SIG-M5 (cell line): Measurements from ENCODE around the gene PPP1R26.
"Not testable (repeated sequence)": the region's sequence is repeated elsewhere in the genome, so short reads cannot be mapped to it uniquely, and the experiment has no call there.

ENCODE experiments used
- DNase-seq: peaks from one replicate; lab custom pipeline; 2025; lab: John Stamatoyannopoulos, UW

PPP1R26 gene

DNA sequence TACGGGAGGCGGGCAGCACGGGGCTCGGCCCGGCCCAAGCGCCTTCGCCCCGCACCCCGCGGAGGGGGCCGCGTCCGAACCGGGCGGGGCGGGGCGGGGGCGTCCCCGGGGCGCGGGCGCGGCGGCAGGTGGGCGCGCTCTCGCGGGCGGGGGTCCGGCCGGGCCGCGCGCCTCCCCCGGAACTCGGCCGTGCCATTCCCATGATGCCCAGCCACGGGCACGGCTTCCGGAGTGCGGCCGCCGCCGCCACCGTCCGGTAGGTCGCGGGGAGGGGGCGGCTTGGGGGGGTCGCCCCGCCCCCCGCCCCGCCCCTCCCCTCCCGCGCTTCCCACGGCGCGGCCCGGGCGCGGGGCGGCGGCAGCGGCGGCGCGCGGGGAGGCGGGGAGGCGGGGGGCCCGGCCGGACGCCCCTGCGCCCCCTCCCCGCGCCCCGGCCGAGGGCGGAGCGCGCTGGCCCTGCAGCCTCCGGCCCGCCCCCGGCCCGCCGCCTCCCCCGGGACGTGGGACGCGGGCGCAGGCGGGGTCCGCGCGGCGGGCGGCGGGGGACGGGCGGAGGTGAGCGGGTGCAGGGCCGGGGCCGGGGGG, at the start of gene PPP1R26:
TSS of gene PPP1R26 (plus strand) at position 314 of the 584 bp plus-strand sequence. CDS start 4,729 bp downstream, outside the sequence.
- DNase-seq, result no peak

GRCh38 chr9:135437259-135437658, 42.3 kb upstream of the PPP1R26 start:
- DNase-seq, result no peak

DNA sequence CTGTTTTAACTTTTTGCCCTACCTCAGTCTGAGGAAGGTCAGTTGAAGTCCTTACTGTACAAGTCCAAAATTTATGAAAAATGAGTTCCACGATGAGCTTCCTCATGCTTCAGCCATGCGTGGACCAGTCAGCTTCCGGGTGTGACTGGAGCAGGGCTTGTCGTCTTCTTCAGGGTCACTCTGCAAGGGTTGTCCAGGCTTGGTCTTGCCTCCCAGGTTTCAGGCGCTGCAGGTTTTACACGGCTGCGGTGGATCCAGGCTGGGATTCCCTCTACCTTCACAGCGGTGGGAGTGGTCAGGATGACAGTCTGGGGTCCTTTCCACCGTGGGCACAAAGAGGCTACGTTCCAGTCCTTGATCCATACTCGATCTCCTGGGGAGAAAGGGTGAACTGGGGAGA, 41.9 kb upstream of the PPP1R26 start:
- not testable (repeated sequence) for DNase-seq

DNA sequence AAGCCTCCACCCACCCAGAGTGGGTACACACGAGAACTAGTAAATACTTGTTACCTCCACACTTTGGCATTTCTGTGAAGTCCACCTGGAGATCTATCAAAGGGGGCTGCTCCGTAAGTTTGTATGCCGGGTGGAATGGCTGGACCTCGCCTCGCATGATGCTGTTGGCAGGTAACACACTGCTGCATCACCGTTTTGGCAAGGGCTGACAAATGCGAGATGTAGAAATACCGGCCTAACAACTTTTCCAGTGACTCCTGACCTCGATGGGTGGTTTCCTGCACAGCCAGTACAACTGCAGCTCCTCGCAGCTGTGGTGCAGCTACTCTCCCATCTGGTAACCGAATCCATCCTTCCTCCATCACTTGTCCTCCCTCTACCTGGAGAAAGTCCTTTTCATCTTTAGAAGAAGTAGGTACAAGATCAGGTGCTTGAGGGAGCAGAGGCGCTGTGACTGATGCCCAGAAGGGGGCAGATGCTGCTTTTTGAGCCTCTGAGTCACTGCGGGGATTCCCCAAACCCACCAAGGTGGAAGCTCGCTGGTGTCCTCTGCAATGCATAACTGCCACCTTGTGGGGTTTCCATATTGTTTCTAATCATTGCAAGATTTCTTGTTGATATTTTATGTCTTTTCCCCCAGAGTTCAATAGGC, 40.9 kb upstream of the PPP1R26 start:
- not testable (repeated sequence) for DNase-seq

- not testable (repeated sequence) for DNase-seq
These were observed 40.1 kb upstream of the PPP1R26 start for GRCh38 chr9:135439514-135439913.

DNA sequence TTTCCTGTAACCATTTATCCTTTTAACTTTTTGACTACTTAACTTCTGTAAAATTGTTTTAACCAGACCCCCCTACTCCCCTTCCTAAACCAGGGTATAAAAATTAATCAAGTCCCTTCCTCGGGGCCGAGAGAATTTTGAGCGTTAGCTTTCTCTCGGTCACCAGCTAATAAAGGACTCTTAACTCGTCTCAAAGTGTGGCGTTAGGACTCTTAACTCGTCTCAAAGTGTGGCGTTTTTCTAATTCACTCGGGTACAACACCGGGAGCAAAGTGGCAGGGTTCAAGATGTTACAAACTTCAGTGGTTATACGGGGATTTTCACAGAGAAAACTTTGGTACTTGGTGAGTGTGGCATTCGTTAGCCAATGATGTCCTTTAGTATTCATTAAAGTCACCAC, 39.7 kb upstream of the PPP1R26 start:
- DNase-seq, result no peak

DNA sequence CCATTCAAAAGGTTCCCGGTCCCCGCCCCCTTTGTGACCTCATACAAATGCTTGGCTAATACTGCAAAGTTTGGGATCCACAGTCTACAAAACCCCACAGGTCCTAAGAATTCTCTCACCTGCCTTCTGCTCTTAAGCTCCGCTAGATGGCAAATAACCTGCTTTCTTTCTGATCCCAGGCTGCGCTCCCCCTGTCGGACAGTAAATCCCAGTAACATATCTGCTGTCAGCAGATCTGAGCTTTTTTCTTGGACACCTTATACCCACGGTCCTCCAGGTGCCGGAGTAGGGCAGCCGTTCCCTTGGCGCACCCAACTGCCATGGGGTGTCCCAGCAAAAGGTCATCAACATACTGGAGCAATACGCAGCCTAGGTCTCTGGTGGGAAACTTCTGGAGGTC, 39.0 kb upstream of the PPP1R26 start:
- DNase-seq, result no peak

GRCh38 chr9:135441105-135442071, 38.2 kb upstream of the PPP1R26 start:
- DNase-seq, result not testable (repeated sequence)

DNA sequence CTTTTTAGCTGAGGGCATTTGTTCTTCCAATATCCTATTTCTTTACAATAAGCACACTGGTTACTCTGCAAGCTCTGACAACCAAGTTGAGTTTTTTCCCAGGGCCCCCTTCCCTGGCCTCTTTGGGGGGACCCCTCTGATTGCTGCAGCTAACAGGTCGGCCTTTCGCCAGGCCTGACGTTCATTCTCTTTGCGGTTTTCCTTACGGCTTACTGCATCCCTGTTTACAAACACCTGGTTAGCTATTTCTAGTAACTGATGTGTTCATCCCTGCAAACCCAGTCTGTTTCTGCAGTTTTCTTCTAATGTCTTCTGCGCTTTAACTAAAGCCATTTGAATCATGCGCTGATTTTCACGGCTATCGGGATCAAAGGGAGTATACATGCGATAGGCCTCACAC, 37.5 kb upstream of the PPP1R26 start:
- no peak for DNase-seq

- DNase-seq, result no peak
These were observed 35.7 kb upstream of the PPP1R26 start for GRCh38 chr9:135443797-135444425.

DNA sequence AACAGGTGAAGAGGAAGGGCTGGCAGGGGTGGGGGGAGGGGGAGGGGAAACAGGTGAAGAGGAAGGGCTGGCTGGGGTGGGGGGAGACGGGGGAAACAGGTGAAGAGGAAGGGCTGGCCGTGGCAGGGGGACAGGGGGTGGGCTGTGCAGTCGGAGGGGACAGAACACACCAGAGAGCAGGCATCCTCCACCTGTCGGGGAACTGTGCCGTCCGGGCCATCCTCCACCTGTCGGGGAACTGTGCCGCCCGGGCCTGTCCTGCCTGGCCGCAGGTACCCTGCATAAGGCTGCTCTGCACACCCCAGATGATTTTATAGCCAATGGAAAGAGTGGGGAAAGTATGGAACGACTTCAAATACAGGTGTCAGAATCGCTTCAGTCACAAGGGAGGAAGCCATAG, 32.5 kb upstream of the PPP1R26 start:
- no peak for DNase-seq

DNA sequence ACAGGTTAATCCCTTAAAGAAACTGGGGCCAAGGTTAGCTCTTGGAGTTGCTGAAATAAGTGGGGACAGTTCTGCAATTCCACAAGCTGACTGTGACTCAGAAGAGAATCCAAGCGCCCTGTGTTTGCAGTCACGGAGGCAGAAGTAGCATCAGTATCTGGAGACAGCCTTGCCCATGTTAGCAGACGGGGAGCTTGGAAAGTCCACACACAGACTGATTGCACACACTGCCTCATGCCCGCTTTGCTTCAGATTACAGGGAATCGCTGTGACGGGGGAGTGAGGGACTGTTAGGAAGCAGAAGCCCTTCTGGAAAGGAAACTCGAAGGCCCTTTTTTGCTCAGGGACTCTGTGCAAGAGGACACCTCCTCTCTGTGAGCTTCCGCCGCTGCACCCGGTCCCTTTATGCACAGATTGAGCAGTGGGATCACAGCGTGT, 30.9 kb upstream of the PPP1R26 start:
- DNase-seq, result no peak

GRCh38 chr9:135449532-135449931, 30.1 kb upstream of the PPP1R26 start:
- DNase-seq, result not testable (repeated sequence)

DNA sequence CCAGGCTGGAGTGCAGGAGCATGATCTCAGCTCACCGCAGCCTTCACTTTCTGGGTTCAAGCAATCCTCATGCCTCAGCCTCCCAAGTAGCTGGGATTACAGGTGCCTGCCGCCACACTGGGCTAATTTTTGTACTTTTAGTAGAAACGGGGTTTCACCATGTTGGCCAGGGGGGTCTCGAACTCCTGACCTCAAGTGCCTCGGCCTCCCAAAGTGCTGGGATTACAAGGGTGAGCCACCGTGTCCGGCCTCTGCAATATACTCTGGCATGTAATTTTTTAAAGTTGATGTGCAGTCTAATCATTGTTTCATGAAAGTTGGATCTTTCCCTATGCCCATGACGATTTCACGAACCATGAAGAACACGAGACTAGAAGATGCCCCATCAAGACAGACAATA, 28.6 kb upstream of the PPP1R26 start:
- DNase-seq, result no peak

- DNase-seq, result not testable (repeated sequence)
These were observed 27.7 kb upstream of the PPP1R26 start for GRCh38 chr9:135451909-135452308.

DNA sequence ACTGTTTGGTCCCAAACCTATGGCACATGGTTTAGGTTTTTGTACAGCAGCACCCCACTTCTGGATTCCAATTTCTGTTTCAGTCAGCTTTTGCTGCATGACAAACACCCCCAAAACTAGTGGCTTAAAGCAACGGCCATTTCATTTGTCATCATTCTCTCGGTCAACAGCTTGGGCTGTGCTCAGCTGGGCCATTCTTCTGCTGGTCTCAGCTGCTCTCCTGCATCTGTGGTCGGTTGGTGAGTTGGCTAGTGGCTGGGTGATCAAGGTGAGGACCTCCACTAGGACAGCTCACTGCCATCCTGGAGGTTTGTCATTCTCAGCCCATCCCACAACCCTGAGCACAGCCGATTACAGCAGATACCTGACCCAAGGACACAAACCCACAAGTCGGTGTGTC, 24.8 kb upstream of the PPP1R26 start:
- no peak for DNase-seq

GRCh38 chr9:135455401-135456030, 24.1 kb upstream of the PPP1R26 start:
- DNase-seq, result no peak

GRCh38 chr9:135456436-135457104, 23.0 kb upstream of the PPP1R26 start:
- no peak for DNase-seq

- not testable (repeated sequence) for DNase-seq
These were observed 21.1 kb upstream of the PPP1R26 start for GRCh38 chr9:135458478-135458877.

- no peak for DNase-seq
These were observed 17.6 kb upstream of the PPP1R26 start for GRCh38 chr9:135461936-135462335.

DNA sequence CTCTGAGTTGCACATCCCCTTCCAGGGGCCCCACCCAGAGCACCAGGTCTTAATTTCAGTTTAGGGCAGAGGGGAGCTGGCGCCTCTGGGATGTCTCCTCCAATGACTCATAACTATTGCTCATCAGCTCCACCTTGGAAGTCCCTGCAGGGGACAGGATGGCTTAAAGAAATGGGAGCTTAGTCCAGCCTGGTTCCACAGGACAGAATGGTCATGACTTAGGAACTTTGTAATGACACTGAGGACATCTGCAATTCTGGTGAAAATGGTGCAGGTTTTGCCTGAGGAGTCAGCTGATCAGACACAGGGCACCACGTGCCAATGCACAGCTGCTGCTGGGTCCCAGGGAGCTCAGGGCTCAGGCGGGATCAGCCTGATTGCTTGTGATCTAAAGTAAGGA, 16.4 kb upstream of the PPP1R26 start:
- DNase-seq, result no peak
